Measurements from ENCODE around the gene TLCD2. TPM values are rescaled to one million over a fixed set of nuclear protein-coding genes. Genes with fewer than 3 reads are reported as not detected.
"Not testable (repeated sequence)": the region's sequence is repeated elsewhere in the genome, so short reads cannot be mapped to it uniquely, and the experiment has no call there.

TLCD2 gene
- total RNA-seq, 2 donors from 2014 or later = 0.84 to 1.8 TPM

DNA sequence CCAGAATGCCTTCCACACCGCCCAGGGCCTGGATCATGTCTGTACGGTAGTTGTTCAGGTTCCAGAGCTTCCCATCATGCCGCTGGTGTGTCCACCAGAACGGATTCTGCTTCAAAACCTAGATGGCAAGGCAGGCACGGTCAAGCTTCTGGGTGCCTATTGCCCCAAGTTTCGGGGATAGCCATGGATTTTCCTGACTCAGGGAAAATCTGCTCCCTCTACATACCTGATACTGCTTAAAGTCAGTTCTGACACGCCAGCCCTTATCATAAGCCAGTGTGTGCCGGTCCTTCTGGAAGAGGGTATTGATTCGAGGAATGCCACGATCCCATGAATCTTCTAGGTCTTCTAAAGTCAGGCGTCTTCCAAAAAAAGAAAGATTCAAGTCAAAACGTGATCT is 49.1 kb downstream of the TLCD2 start:
- Histone ChIP-seq H3K27me3 (ENCODE audit: control insufficient read depth, insufficient read depth, low read length, poor library complexity, severe bottlenecking) (no peaks in the 10 kb centered on the region), H3K9ac (ENCODE audit: extremely low read depth, low read length, poor library complexity, severe bottlenecking) (no peak overlapping the region), H3K36me3 (ENCODE audit: control insufficient read depth, insufficient read depth, low read length) (peaks cover 90% of the 10 kb centered on the region), H3K4me1 (ENCODE audit: control insufficient read depth, insufficient read depth, low read length) (no peaks in the 10 kb centered on the region), H3K9me3 (ENCODE audit: control insufficient read depth, low read length) (peaks cover 6% of the 10 kb centered on the region), H3K27ac (ENCODE audit: low read depth, low read length) (no peak overlapping the region), H3K4me3 (ENCODE audit: low read length) (no peak overlapping the region)
- no peak for TF ChIP-seq CTCF (conservative IDR thresholded peaks at IDR 0.05)
- Mint-ChIP-seq H3K4me3 (no peak overlapping the region), H3K9me3 (no peaks in the 10 kb centered on the region), H3K36me3 (ENCODE audit: low read depth) (peaks cover 92% of the 10 kb centered on the region), H3K27me3 (ENCODE audit: insufficient read depth) (no peaks in the 10 kb centered on the region), H3K4me1 (no peaks in the 10 kb centered on the region), H3K27ac (no peak overlapping the region)
- DNase-seq = no peak
- 95 to 99% methylated on average over 12 of the region's 12 CpGs for WGBS, 2 experiments (ENCODE audit: insufficient coverage in 1 of 2, insufficient read length in 1 of 2)

DNA sequence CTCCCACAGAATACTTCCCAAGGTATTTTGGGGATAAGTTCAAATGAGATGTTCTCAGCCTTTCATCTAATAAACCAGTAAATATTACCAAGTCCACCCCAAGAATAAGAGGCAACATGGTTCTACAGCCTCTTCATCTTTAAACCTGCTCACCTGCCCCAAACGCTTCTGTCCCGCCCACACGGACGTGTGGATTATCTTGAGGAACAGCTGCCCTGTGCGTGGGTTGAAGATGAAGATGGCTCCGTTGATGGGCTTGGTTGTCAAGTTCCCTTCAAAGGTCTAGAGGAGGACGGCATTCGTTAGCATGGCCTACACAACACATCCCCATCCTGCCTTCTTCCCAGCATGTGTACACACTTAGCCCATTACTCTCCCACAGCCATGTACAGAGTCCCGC is 52.1 kb downstream of the TLCD2 start:
- no peaks in the 10 kb centered on the region for H3K27me3 Mint-ChIP-seq (ENCODE audit: insufficient read depth)
- Histone ChIP-seq H3K4me3 (ENCODE audit: low read length) (no peak overlapping the region), H3K36me3 (ENCODE audit: control insufficient read depth, insufficient read depth, low read length) (peaks cover 93% of the 10 kb centered on the region), H3K27ac (ENCODE audit: low read depth, low read length) (no peak overlapping the region), H3K9me3 (ENCODE audit: control insufficient read depth, low read length) (peaks cover 6% of the 10 kb centered on the region), H3K9ac (ENCODE audit: extremely low read depth, low read length, poor library complexity, severe bottlenecking) (no peak overlapping the region), H3K27me3 (ENCODE audit: control insufficient read depth, insufficient read depth, low read length, poor library complexity, severe bottlenecking) (no peaks in the 10 kb centered on the region), H3K4me1 (ENCODE audit: control insufficient read depth, insufficient read depth, low read length) (no peaks in the 10 kb centered on the region)
- no peak for DNase-seq
- peaks cover 90% of the 10 kb centered on the region for H3K36me3 Mint-ChIP-seq (ENCODE audit: low read depth)
- no peak overlapping the region for H3K4me3 Mint-ChIP-seq
- H3K9me3 Mint-ChIP-seq = no peaks in the 10 kb centered on the region
- H3K4me1 Mint-ChIP-seq = no peaks in the 10 kb centered on the region
- no peak for TF ChIP-seq CTCF (conservative IDR thresholded peaks at IDR 0.05)
- WGBS, 2 experiments (ENCODE audit: insufficient coverage in 1 of 2, insufficient read length in 1 of 2) = 91 to 95% methylated on average over 9 of the region's 9 CpGs
- no peak overlapping the region for H3K27ac Mint-ChIP-seq

GRCh38 chr17:1653735-1654134 is 56.4 kb downstream of the TLCD2 start:
- no peak overlapping the region for H3K27ac ChIP-seq (ENCODE audit: low read depth, low read length)
- Mint-ChIP-seq H3K4me1 (peaks cover 3% of the 10 kb centered on the region), H3K4me3 (no peak overlapping the region), H3K27ac (peak overlapping the region; percentile 9), H3K9me3 (no peaks in the 10 kb centered on the region), H3K36me3 (ENCODE audit: low read depth) (peaks cover 73% of the 10 kb centered on the region), H3K27me3 (ENCODE audit: insufficient read depth) (no peaks in the 10 kb centered on the region)
- H3K9ac ChIP-seq (ENCODE audit: extremely low read depth, low read length, poor library complexity, severe bottlenecking) = no peak overlapping the region
- no peak for TF ChIP-seq CTCF (conservative IDR thresholded peaks at IDR 0.05)
- no peaks in the 10 kb centered on the region for H3K27me3 ChIP-seq (ENCODE audit: control insufficient read depth, insufficient read depth, low read length, poor library complexity, severe bottlenecking)
- no peak for DNase-seq
- peaks cover 77% of the 10 kb centered on the region for H3K36me3 ChIP-seq (ENCODE audit: control insufficient read depth, insufficient read depth, low read length)
- no peaks in the 10 kb centered on the region for H3K4me1 ChIP-seq (ENCODE audit: control insufficient read depth, insufficient read depth, low read length)
- WGBS, 2 experiments (ENCODE audit: insufficient coverage in 1 of 2, insufficient read length in 1 of 2) = 96 to 97% methylated on average over 10 to 14 of the region's 14 CpGs
- no peak overlapping the region for H3K4me3 ChIP-seq (ENCODE audit: low read length)
- peaks cover 6% of the 10 kb centered on the region for H3K9me3 ChIP-seq (ENCODE audit: control insufficient read depth, low read length)

GRCh38 chr17:1652794-1653193 is 57.4 kb downstream of the TLCD2 start:
- not testable (repeated sequence) for H3K27ac Mint-ChIP-seq; H3K27me3 ChIP-seq (ENCODE audit: control insufficient read depth, insufficient read depth, low read length, poor library complexity, severe bottlenecking); H3K9me3 ChIP-seq (ENCODE audit: control insufficient read depth, low read length); H3K4me3 ChIP-seq (ENCODE audit: low read length); H3K4me3 Mint-ChIP-seq; DNase-seq; H3K27ac ChIP-seq (ENCODE audit: low read depth, low read length); H3K4me1 Mint-ChIP-seq; H3K9ac ChIP-seq (ENCODE audit: extremely low read depth, low read length, poor library complexity, severe bottlenecking); H3K4me1 ChIP-seq (ENCODE audit: control insufficient read depth, insufficient read depth, low read length); H3K27me3 Mint-ChIP-seq (ENCODE audit: insufficient read depth); H3K9me3 Mint-ChIP-seq
- 96 to 97% methylated on average over 7 of the region's 7 CpGs for WGBS, 2 experiments (ENCODE audit: insufficient coverage in 1 of 2, insufficient read length in 1 of 2)
- H3K36me3 Mint-ChIP-seq (ENCODE audit: low read depth) = peaks cover 64% of the 10 kb centered on the region
- H3K36me3 ChIP-seq (ENCODE audit: control insufficient read depth, insufficient read depth, low read length) = peaks cover 68% of the 10 kb centered on the region

Data from endodermal cell (in vitro differentiated cells).